Kidney epithelial cell (primary cell): ENCODE data around the gene KCND1. TPM values are rescaled to one million over a fixed set of nuclear protein-coding genes. Genes with fewer than 3 reads are reported as not detected.

Source experiments
- DNase-seq: peaks from one replicate; pipeline ENCODE4 v3.0.0-alpha.2; 2010; ENCODE audit warnings: low read depth
- H3K27me3 ChIP-seq: 2 replicates; pipeline ENCODE4 v1.6.0; 2011; ENCODE audit warnings: low read length; ENCODE audit not compliant: control insufficient read depth, insufficient read depth
- H3K36me3 ChIP-seq: 2 replicates; pipeline ENCODE4 v1.5.1; 2011; ENCODE audit warnings: low read length; ENCODE audit not compliant: control insufficient read depth, insufficient read depth
- H3K4me3 ChIP-seq: 2 replicates; pipeline ENCODE4 v1.5.1; 2011; ENCODE audit warnings: low read depth, mild to moderate bottlenecking, control low read depth, low read length
- total RNA-seq: library from RNA; depleted of rRNA; stranded (reverse); fragments of >200 nt; gene quantifications from 2 replicates; pipeline ENCODE4 v1.2.3, GENCODE V29; 2015
- TF ChIP-seq, protein P1 (sequence below): IDR thresholded peaks from 2 replicates; pipeline ENCODE4 v1.5.1; 2011; ENCODE audit warnings: mild to moderate bottlenecking, moderate library complexity, low read length, control low read depth, inconsistent platforms; ENCODE audit not compliant: insufficient read depth, poor library complexity, severe bottlenecking

Gene KCND1
- total RNA-seq, 1 donor from 2014 or later, result 0.67 TPM

- TF ChIP-seq, protein P1, sequence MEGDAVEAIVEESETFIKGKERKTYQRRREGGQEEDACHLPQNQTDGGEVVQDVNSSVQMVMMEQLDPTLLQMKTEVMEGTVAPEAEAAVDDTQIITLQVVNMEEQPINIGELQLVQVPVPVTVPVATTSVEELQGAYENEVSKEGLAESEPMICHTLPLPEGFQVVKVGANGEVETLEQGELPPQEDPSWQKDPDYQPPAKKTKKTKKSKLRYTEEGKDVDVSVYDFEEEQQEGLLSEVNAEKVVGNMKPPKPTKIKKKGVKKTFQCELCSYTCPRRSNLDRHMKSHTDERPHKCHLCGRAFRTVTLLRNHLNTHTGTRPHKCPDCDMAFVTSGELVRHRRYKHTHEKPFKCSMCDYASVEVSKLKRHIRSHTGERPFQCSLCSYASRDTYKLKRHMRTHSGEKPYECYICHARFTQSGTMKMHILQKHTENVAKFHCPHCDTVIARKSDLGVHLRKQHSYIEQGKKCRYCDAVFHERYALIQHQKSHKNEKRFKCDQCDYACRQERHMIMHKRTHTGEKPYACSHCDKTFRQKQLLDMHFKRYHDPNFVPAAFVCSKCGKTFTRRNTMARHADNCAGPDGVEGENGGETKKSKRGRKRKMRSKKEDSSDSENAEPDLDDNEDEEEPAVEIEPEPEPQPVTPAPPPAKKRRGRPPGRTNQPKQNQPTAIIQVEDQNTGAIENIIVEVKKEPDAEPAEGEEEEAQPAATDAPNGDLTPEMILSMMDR, result no peak
- no peaks in the 10 kb centered on the region for H3K36me3 ChIP-seq
Measured at GRCh38 chrX:48978226-48978625, 6.6 kb upstream of the KCND1 start.

GRCh38 chrX:48976086-48976485, 4.4 kb upstream of the KCND1 start:
- H3K36me3 ChIP-seq, result no peaks in the 10 kb centered on the region
- DNase-seq, result no peak
- TF ChIP-seq, protein P1, result no peak
- H3K27me3 ChIP-seq, result no peaks in the 10 kb centered on the region
- no peak overlapping the region for H3K4me3 ChIP-seq

More at GRCh38 chrX:48978226-48978625, 6.6 kb upstream of the KCND1 start:
- Histone ChIP-seq H3K4me3 (no peak overlapping the region), H3K27me3 (no peaks in the 10 kb centered on the region)
- no peak for DNase-seq

GRCh38 chrX:48975541-48975940, 3.9 kb upstream of the KCND1 start:
- Histone ChIP-seq H3K27me3 (no peaks in the 10 kb centered on the region), H3K36me3 (no peaks in the 10 kb centered on the region), H3K4me3 (no peak overlapping the region)
- TF ChIP-seq, protein P1, result no peak
- no peak for DNase-seq

GRCh38 chrX:48975041-48975440, 3.4 kb upstream of the KCND1 start:
- no peaks in the 10 kb centered on the region for H3K27me3 ChIP-seq
- no peak for DNase-seq
- TF ChIP-seq, protein P1, result no peak
- H3K4me3 ChIP-seq, result no peak overlapping the region
- H3K36me3 ChIP-seq, result no peaks in the 10 kb centered on the region

- Histone ChIP-seq H3K4me3 (no peak overlapping the region), H3K27me3 (no peaks in the 10 kb centered on the region), H3K36me3 (no peaks in the 10 kb centered on the region)
- no peak for DNase-seq
- TF ChIP-seq, protein P1, result no peak
Measured at GRCh38 chrX:48974574-48974973, 2.9 kb upstream of the KCND1 start.

GRCh38 chrX:48974033-48974432, 2.4 kb upstream of the KCND1 start:
- H3K27me3 ChIP-seq, result no peaks in the 10 kb centered on the region
- no peak for DNase-seq
- no peak overlapping the region for H3K4me3 ChIP-seq
- no peaks in the 10 kb centered on the region for H3K36me3 ChIP-seq
- TF ChIP-seq, protein P1, result no peak
